HG03135 (cell line): ENCODE results near the gene WDR64.

ENCODE experiments used
- ATAC-seq: cut with Tn5 transposase; IDR thresholded peaks from one replicate; pipeline ENCODE4 v1.9.1; 2021; ENCODE audit warnings: mild to moderate bottlenecking, moderate library complexity; ENCODE audit not compliant: unreplicated experiment

The WDR64 gene

DNA sequence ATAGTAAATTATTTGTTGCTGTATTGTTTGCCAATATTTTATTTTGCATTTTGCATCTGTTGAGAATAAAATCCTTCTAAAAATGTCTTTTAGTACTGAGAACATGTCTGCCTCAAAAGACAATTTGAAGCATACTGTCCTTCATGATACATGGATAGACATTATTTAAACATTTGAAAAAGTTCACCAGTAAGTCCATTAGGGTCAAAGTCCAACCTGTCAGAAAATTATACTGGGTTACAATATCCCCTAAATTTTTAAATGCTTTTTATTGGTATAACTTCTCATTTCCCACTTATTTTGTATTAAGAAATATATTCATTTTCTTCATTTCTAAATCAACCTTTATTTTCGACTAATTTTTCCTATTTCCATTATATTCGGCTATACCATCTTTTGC lies 21.2 kb upstream of the WDR64 start:
- ATAC-seq = no peak

GRCh38 chr1:241631674-241632073 lies 20.4 kb upstream of the WDR64 start:
- no peak for ATAC-seq

GRCh38 chr1:241632987-241633386 lies 19.1 kb upstream of the WDR64 start:
- no peak for ATAC-seq

- no peak for ATAC-seq
These were observed 16.4 kb upstream of the WDR64 start for GRCh38 chr1:241635556-241636152.

- ATAC-seq = no peak
These were observed 15.8 kb upstream of the WDR64 start for GRCh38 chr1:241636291-241636690.

- no peak for ATAC-seq
These were observed 15.0 kb upstream of the WDR64 start for GRCh38 chr1:241637046-241637590.

- no peak for ATAC-seq
These were observed 14.5 kb upstream of the WDR64 start for GRCh38 chr1:241637604-241638003.

- ATAC-seq = no peak
These were observed 13.9 kb upstream of the WDR64 start for GRCh38 chr1:241638099-241638682.

- ATAC-seq = no peak
These were observed 13.0 kb upstream of the WDR64 start for GRCh38 chr1:241638909-241639622.

- peak; percentile 55 for ATAC-seq
These were observed 12.4 kb upstream of the WDR64 start for GRCh38 chr1:241639623-241640148.

- peak; percentile 90 for ATAC-seq
These were observed 11.8 kb upstream of the WDR64 start, which contains the start of the genes CHML and OPN3 for GRCh38 chr1:241640149-241640866. CHML (minus strand) TSS chr1:241640369; CDS start chr1:241635766, 4,603 bp downstream. OPN3 (minus strand) TSS chr1:241640369; CDS start chr1:241640254, 115 bp downstream.

DNA sequence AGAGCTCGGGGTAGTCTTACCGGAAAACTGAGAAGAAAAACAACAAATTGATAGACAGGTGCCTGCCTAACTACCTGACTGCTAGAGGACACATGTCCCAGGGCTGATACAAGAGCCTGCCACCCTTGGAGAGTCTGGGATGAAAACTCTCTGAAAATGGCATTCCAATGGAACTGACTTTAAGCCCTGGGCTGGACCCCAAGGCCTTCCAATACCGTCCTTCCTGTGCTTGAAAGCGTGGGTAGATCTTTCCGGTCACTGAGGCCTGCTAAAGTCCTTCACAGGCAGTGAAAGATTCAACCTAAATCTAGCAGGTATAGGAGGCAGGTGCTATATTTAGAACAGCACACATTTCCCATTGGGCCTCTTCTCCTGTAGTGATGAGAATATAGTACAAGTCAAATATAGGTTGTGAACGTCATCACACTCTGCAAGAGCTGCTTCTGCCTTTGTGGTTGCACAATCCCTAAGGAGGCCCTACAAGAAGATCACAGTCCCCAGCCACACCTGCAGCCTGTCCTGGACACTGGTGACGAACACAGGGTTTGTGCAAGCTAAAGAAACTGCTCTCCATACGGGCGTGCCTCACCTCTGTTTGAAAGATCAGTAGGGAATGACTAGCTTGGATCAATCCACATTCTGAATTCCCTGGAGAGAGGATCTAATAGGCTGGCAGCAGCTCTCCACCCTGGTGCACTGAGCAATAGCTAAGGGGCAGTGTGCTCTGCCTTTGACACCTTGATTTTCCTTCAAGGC lies 11.0 kb upstream of the WDR64 start:
- no peak for ATAC-seq

DNA sequence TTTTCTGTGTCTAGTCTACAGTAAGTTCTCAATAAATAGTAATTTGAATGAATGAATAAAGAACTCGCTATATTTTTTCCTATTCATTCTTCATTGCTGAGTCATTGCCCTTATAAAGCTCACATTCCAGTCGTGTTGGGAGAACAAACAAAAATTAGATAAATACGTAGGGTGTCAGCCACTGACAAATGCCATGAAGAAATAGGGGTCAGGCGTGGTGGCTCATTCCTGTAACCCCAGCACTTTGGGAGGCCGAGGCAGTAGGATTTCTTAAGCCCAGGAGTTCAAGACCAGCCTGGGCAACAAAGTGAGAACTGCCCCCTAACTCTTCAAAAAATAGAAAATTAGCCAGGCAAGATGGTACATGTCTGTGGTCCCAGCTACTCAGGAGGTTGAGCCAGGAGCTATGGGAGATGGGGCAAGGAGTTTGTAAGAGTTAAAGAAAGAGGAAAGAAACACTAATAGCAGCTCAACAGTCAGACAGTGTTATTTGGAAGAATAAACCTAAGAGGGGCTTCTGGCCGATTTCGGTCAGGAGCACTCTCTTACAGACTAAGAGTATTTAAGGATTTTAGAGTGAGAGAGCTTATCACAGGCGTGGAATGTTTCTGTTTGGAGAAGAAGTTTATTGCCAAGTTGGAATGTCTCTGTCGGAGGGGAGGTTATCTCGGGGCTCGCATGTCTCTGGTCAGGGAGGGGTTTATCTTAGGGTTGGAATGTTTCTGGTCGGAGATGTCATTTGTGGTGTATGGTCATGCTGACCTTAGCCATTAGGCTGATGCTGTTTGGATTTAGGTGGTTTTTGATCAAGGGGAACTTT lies 10.1 kb upstream of the WDR64 start:
- no peak for ATAC-seq

DNA sequence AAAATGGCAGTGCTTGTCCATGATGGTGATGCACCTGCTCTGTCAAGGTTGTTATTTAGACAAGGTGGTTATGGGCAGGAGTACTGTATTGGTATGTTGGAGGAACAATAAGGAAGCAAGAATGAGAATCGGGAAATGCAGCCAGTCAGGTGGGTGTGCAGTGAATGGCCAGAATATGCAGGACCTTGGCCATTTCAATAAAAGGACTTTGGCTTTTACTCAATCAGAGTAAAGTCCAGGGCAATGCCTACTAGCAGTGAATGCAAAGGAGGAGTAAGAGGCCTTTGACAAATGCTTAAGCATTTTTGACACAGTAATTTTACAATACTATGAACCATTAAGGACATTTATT lies 9.5 kb upstream of the WDR64 start:
- ATAC-seq = no peak

GRCh38 chr1:241644259-241644658 lies 7.8 kb upstream of the WDR64 start:
- no peak for ATAC-seq

DNA sequence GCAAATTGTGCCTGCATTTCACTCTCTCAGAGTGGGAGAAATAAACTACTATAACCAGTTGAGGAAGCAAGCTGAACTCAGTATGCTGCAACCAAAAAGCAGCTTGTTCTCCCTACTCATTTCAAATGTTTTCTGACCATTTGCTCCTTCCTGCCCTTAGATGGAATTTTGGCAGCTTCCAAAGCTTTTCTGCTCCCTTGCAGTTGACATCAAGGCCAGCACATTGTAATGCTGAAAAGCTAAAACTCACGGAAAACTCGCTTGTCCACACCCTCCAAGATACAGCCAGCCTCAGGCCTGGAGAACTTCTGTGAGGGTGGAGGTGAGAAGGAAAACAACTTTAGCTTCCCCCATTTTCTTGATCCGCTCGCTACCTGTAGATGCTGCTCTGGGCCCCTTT lies 6.9 kb upstream of the WDR64 start:
- ATAC-seq = no peak

DNA sequence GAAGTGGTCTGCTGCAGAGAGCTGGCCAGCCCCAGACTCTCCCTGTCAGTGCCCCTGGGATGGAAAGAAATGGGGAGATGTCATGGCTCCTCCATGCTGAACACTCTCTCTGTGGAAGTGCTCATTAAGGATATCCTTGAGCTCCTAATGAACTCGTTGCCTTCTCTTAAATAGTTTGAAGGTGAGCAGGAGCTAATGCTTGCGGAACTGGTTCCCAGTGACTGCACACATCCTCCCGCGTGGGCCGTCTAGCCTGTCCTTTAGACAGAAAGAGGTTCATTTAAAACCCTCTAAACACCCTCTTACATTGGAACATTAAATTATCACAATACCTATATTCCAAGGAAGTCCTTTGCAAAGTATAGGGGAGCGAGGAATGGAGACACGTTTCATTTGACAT lies 5.9 kb upstream of the WDR64 start:
- ATAC-seq = no peak

DNA sequence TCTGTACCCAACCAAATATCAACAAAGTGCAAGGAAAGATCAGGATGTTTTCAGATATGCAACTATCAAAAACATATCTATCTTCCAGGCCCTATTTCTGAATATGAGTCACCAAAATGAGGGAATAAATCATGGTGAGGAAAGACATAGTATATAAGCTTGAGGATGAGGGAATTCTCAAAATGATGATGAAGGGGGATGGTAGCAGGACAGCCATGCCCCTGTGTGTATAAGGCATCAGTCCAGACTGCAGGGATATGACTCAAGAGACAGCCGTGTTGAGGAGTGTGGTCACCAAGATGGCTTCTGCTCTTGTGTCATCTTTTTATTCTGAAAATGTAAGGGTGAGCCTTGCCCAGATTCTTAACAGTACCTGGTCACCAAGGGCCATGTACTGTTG lies 4.4 kb upstream of the WDR64 start:
- no peak for ATAC-seq

- no peak for ATAC-seq
These were observed 3.9 kb upstream of the WDR64 start for GRCh38 chr1:241648159-241648558.

DNA sequence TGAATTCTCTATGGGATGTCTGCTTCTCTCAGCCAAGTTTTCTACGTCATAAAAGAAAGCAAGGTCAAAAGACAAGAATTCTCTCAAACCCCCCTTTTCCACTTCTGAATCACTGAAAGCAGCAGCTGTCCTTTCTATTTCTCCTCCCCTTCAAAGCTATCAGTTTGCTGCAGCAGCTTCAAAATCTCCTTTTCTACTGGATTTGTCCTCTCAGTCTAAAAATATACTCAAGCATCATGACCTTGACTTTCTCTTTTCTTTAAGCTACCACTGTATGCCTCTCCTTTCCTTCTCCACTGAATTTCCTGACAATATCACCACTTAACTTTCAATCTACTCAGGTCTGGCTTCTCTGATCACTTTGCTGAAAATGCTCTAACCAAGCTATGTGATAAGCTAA lies 1.9 kb downstream of the WDR64 start:
- no peak for ATAC-seq
